ENCODE data around the gene FGF14.

FGF14 gene

GRCh38 chr13:101916108-101916774 lies 485.6 kb downstream of the FGF14 start:
- no peak for DNase-seq

GRCh38 chr13:101915755-101916107 lies 486.1 kb downstream of the FGF14 start:
- no peak for DNase-seq

- DNase-seq: no peak
Measured at GRCh38 chr13:101915331-101915730, 486.5 kb downstream of the FGF14 start.

GRCh38 chr13:101911752-101912151 lies 490.1 kb downstream of the FGF14 start:
- no peak for DNase-seq

GRCh38 chr13:101903890-101904289 lies 498.0 kb downstream of the FGF14 start:
- no peak for DNase-seq

GRCh38 chr13:101898676-101899075 lies 503.2 kb downstream of the FGF14 start:
- DNase-seq: no peak

- DNase-seq: no peak
Measured at GRCh38 chr13:101896541-101896940, 505.3 kb downstream of the FGF14 start.

- no peak for DNase-seq
Measured at GRCh38 chr13:101893021-101893420, 508.8 kb downstream of the FGF14 start.

- DNase-seq: no peak
Measured at GRCh38 chr13:101892296-101892695, 509.6 kb downstream of the FGF14 start.

GRCh38 chr13:101881593-101881992 lies 520.3 kb downstream of the FGF14 start:
- DNase-seq: no peak

- DNase-seq: no peak
Measured at GRCh38 chr13:101880581-101880980, 521.3 kb downstream of the FGF14 start.

- no peak for DNase-seq
Measured at GRCh38 chr13:101876951-101877350, 524.9 kb downstream of the FGF14 start.

- DNase-seq: no peak
Measured at GRCh38 chr13:101875717-101876393, 526.0 kb downstream of the FGF14 start.

- DNase-seq: no peak
Measured at GRCh38 chr13:101875091-101875490, 526.8 kb downstream of the FGF14 start.

- no peak for DNase-seq
Measured at GRCh38 chr13:101869553-101869952, 532.3 kb downstream of the FGF14 start.

GRCh38 chr13:101868585-101869469 lies 533.0 kb downstream of the FGF14 start:
- no peak for DNase-seq

- DNase-seq: no peak
Measured at GRCh38 chr13:101866889-101867581, 534.8 kb downstream of the FGF14 start.

- DNase-seq: no peak
Measured at GRCh38 chr13:101858860-101859259, 543.0 kb downstream of the FGF14 start.

GRCh38 chr13:101846701-101847100 lies 555.1 kb downstream of the FGF14 start:
- DNase-seq: no peak

GRCh38 chr13:101846249-101846648 lies 555.6 kb downstream of the FGF14 start:
- DNase-seq: no peak

- no peak for DNase-seq
Measured at GRCh38 chr13:101845245-101846020, 556.4 kb downstream of the FGF14 start.

- no peak for DNase-seq
Measured at GRCh38 chr13:101841698-101842097, 560.1 kb downstream of the FGF14 start.

Data from midbrain (tissue), 1 donor.